SIG-M5 treated with dmso at 0.1 percent for 504 hours (cell line): Measurements from ENCODE around the gene FBXO21.
"Not testable (repeated sequence)": the region's sequence is repeated elsewhere in the genome, so short reads cannot be mapped to it uniquely, and the experiment has no call there.

Experiments
- DNase-seq: peaks from one replicate; lab custom pipeline; 2025; ENCODE audit not compliant: unreplicated experiment; lab: John Stamatoyannopoulos, UW

Gene FBXO21

GRCh38 chr12:117190210-117190781 is at the start of gene FBXO21:
TSS of gene FBXO21 (minus strand) at chr12:117190470. CDS start at chr12:117190456, 14 bp downstream.
- peak; percentile 79 for DNase-seq

DNA sequence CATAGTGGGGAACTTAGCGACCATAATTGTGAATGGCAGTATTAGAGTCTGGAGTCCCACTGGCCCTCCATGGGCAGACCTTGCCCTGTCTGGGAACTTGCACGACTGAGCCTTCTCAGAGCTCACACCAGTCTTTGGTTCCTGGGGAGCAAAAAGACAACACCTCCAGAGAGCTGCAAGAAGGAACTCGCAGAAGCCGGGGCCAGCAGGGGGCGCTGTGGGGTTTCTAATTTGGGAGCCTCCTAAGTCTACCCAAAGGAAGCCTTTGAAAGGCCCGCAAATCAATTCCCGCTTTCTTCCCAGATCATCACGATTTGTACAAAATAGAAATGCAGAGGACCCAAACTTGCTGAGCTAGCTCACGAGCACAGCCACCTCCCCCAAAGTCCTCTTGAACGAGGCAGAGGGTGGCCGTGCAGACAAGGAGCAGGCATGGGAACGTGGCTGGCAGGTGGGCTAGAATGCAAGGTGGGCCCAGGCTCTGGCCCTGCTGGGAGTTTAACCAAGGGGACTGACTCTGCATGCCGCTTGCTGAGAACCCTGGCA is 46.3 kb upstream of the FBXO21 start:
- peak; percentile 57 for DNase-seq

DNA sequence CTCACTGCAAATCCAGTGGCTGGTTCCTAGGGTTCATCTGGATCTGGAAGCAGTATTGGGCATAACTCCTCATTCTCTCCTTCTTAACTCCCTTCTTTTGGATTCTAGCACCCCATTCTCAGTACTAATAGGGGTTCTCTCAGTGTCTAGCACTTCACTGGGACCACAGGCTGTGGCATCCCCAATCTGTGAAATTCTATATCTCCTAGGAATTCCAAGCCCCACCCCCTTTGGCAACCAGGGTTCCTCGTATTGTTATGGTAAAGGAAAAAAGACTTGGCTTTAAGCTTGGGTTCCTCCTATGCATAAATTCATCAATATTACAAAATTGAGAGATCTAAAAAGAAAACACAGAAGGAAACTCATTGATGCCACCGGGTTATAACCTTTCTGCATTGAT is 45.0 kb upstream of the FBXO21 start:
- no peak for DNase-seq

DNA sequence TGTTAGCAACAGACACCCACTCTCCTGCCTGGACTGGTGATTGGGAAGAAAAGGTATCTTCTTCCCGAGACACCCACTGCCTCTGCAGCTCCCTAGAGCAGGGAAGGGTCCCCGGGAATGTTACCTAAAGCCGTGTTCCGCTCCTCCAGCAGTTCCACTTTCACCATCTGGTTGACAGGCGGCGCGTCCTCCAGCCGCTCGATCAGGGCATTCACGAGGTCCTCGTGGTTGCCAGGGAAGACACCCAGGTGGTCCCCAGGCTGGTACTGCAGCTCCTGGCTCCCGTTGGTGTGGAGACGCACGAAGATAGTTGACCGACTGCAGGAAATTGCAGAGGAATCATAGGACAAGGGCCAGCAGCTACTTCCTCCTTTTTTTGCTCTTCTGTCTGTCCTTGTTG is 44.2 kb upstream of the FBXO21 start:
- DNase-seq, result no peak

DNA sequence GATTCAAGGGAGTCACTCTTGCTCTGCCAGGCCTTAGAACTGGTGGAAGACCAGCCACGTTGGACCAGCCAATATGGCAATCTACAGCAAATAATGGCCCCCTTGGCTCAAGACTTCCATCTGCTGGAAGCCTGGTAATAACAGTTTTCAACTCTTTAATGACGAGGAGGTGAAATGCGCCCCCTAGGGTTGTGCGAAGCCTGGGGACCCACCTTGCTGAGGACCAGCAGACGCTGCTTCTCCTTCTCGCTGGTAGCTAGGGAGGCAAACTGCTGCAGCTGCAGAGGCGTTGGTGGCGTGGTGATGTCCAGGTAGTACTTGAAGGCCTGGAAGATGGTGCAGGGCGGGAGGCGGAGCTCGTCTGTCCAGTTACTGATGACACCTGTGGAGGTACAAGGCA is 41.5 kb upstream of the FBXO21 start:
- no peak for DNase-seq

DNA sequence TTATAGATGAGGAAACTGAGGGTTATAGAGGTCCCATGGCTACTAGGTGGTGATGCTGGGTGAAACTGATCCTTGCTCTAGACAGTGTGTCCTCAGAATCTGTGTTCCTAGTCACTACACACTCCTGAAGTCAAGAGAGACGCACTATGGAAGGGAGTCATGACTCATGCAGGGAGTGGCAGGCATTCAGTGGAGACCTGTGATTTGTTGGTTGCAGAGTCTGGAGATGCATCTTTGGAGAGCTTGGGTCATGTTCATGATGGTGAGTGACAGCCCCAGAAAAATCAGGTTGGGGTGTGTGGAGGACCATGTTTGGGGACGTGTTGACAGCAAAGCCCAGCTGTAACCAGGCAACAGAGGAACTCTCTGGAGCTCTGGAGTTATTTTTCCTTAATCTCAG is 38.0 kb upstream of the FBXO21 start:
- DNase-seq, result no peak

DNA sequence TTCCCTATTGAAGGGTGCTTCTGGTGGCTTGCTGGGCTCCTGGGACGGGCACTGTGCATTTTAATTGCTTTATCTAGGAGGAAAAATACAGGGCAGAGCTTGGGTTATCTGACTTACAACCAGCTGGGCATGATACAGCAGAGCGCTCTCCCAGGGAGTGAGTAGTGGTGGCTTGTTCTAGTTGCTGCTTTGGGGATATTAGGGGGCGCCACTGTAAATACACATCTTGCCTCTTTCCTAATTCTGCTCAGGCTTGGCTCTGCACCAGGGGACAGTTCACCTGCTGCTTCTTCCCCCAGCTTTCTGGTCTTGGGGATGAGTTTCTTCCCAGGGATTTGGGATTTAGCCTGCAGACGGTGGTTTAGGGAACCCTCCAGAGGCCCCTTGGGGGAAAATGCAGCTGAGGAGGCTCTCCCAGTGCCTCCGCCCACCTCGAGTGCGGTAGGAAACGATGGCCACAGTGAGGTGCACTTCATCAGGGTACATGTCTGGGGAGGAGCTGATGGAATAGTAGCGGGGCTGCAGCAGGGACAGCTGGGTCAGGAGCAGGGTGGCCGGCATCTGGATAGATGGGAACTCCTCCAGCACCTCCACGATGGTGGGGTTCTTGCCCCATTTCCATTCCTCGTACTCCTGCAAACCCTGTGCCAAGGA is 36.9 kb upstream of the FBXO21 start:
- no peak for DNase-seq

DNA sequence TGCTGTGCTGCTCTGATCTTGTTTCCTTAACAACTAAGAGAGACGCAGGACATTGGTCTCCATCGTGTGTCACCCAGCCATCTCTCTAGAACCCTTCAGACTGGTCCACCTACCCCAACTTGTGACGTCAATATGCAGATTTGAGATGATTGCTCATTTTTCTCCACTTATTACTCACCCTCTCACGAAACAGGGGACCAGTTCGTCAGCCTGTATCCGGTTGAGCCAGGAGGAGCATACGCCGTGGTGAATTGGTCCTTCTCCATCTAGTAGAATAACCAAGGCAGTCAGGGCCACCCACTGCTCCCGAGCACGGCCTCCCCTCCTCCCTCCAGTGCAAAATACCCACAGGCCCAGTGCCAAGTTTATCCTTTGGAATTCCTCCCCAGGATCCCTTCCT is 36.2 kb upstream of the FBXO21 start:
- no peak for DNase-seq

DNA sequence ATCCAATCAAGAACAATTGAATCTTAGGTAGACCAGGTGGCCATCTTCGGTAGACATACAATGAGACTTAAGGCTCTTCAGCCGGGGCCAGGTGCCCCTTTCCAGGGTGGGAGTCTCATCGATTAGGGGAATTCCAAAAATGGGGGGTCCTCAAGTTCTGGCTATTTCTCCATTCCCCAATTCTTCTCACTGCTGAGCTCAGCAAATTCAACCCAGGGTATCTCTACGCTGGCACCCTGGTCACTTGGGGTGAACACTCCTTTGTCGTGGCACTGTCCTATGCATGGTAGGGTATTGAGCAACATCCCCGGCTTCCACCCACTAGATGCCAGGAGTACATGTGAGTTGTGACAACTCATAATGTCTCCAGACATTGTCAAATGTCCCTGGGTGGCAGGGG is 34.9 kb upstream of the FBXO21 start:
- DNase-seq, result no peak

DNA sequence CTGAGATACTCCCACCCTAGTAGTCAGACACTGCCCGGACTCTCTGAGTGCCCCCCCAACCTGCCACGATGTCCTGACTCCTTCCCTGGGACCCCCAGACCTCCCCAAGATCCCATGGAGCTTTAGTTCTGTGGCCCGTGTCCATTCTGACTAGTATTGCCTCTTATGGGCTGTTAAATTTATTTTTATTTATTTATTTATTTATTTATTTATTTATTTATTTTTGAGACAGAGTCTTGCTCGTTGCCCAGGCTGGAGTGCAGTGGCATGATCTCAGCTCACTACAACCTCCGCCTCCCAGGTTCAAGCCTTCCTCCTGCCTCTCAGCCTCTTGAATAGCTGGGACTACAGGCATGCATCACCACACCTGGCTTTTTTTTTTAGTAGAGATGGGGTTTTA is 30.7 kb upstream of the FBXO21 start:
- DNase-seq, result not testable (repeated sequence)

GRCh38 chr12:117218149-117218548 is 27.9 kb upstream of the FBXO21 start:
- DNase-seq, result no peak

GRCh38 chr12:117216686-117217085 is 26.4 kb upstream of the FBXO21 start:
- no peak for DNase-seq

GRCh38 chr12:117214797-117215196 is 24.5 kb upstream of the FBXO21 start:
- DNase-seq, result no peak

DNA sequence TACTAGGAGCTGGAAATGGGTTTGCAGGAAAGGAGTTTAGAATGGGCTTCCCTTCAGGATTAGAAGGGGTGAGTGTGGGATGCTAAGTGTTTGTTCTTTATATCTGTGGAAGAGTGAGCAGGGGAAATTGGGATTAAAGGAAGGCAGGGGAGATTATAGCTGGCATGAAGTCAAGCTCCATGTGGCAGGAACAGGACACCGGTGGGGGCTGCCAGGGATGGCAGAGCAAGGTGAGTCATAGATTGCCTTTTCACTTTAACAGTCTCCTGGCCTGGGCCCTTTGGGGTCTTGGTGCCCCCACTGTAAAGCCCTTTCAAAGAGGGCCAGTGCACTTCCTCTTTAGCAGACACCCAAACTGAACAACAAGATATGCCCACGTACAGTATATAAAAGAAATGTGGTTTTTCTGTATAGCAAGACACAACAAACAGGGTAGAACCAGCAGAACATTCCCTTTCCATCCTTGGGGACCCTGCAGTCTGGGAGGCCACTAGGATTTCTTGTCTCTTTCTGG is 23.1 kb upstream of the FBXO21 start:
- DNase-seq, result no peak

DNA sequence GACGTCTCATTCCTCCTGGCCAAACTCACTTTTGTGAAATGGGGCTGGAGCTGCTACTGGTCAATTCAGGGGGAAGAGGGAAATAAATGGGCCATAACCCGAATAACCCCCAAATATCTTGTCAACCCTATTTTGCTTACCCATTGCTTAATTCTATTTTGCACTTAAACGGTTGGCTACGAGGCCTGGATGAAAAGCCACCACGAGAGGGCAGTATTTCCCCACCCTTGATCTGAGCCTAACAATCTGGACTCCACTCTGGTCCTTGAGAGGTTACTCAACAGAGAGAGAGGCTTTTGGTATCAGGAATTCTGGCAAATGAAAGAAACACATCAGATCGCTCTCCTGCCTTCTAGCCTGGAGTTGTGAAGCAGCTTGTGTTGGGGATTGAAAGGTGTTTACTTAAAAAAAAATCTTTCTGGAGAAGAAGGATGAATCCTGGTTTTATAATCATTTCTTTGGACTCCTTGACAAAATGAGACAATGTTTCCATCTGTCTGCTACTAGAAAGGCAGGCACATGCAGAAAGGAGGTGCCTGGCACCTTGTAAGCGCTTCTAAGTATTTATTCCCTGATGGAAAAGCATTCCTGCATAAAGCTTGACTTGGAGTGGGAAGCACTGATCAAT is 22.4 kb upstream of the FBXO21 start:
- peak; percentile 58 for DNase-seq

DNA sequence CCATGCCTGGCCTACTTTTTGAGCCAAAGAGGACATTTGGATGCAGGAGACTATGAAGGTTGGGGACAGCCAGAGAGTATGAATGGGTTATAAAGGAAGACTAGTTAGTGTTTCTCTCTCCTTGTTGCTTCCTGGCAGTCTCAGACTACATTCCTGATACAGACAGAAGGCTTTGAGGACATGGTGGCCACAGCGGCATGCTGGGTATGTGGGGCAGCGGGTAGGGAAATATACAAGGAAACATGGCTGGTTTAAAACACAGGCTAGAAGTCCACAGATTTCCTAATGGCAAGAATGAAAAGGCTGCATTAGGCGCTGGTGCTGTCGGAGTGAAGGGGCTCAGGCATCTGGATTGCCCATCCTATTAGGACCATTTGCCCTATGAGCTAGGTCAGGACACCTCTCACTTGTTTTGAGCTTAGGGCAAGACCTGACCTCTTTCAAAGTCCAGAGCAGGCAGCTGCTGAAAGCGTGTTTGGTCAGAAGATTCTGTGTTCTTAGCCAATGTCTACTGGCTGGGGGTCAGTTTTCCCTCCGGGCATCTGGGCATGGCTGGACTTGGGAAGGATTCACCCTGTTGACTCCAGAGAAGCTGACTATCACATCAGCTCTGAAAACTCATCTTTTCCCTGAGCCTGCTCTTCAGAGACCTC is 20.1 kb upstream of the FBXO21 start:
- no peak for DNase-seq

DNA sequence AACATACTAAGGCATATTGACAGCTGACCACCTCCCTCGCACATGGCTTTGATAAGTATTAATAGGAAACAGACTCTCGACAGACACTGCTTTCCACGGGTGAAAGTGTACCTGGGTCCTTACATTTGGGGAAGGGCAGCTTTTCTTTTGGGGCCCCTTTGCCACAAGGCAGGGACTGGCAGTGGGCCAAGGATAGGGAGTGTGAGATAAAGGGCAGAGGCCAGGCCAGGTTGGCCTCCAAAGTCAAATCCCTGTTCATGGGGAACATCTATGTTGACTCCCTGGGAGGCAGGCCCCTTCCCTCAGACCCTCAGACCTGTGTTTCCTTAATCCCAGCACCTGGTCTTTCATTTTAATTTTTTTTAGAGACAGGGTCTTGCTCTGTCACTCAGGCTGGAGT is 19.4 kb upstream of the FBXO21 start:
- no peak for DNase-seq

DNA sequence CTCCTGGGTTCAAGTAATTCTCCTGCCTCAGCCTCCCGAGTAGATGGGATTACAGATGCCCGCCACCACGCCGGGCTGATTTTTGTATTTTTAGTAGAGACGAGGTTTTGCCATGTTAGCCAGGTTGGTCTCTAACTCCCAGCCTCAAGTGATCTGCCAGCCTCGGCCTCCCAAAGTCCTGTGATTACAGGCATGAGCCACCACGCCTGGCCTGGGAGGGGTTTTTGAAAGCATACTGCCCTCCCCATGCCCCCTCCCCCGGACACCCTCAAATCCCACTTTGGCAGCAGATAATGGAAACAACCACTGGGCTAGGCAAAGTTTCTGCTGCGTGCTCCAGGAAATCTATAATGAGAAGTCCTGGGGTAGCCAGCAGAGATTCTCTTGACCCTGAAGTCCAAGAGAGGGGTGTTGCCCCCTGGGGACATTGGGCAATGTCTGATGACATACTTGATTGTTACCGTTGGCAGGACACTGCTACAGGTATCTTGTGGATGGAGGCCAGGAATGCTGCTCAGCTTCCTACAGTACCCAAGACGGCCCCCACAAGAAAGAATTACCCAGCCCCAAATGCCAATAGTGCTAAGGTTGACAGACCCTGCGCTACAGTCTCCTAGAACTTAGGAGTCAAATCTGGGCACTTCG is 18.7 kb upstream of the FBXO21 start:
- no peak for DNase-seq

DNA sequence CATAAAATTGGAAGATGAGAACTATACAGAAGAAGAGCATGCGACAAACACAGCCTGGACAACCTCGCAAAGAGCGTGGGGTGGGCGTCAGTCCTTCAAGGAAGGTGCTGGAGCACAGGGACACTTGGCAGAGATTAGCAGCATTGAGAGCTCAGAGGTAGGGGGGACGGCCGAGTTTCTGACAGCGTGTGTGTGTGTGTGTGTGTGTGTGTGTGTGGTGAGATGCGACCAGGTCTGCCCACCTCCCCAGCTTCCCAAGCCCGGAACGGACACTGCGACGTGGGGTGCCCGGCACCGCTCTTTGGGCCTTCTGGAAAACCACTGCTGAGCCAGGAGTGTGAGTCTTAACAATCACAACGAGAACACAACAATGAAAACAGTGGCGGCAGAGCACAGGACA is 17.9 kb upstream of the FBXO21 start:
- no peak for DNase-seq

- DNase-seq, result no peak
These were observed 17.4 kb upstream of the FBXO21 start for GRCh38 chr12:117207675-117208074.

- DNase-seq, result no peak
These were observed 12.3 kb upstream of the FBXO21 start for GRCh38 chr12:117202556-117202955.
